ENCODE data around the gene ZIM2. TPM values are rescaled to one million over a fixed set of nuclear protein-coding genes. Genes with fewer than 3 reads are reported as not detected.

Gene ZIM2
- total and polyA plus RNA-seq, 9 of the 15 experiments (the other 6 are each of a cell fraction or from before 2014, with no cell fraction given): not detected

GRCh38 chr19:56831255-56831654 is 9.3 kb downstream of the ZIM2 start (continued):
- TF ChIP-seq MCM2 (IDR thresholded peaks at IDR 0.05; ENCODE audit: low read depth) (no peak), NBN (IDR thresholded peaks at IDR 0.05; ENCODE audit: low read depth) (no peak)

- Histone ChIP-seq H2AFZ (ENCODE audit: low read depth, low read length) (no peak overlapping the region), H3K36me3 (ENCODE audit: control insufficient read depth, insufficient read depth, low read length) (no peaks in the 10 kb centered on the region), H3K9me3 (replicated peaks; ENCODE audit: control insufficient read depth, insufficient read depth, low read depth, low read length) (no peaks in the 10 kb centered on the region; the same call in 1 of the 2 replicates), H3K27ac (ENCODE audit: extremely low read depth, low read depth, low read length) (no peak overlapping the region), H3K4me3 (no peak overlapping the region), H3K79me2 (ENCODE audit: control insufficient read depth, insufficient read depth, low read length) (no peaks in the 10 kb centered on the region), H3K9ac (ENCODE audit: insufficient read depth in 1 of 2, low read depth in 2 of 2, low read length in 2 of 2) (no peak overlapping the region), H3K27me3 (ENCODE audit: control insufficient read depth in 2 of 2, insufficient read depth in 2 of 2, low read length in 2 of 2) (no peaks in the 10 kb centered on the region), H4K20me1 (replicated peaks; ENCODE audit: control insufficient read depth, insufficient read depth, low read length) (no peaks in the 10 kb centered on the region), H3K4me1 (replicated peaks in 1 of 2; ENCODE audit: control insufficient read depth in 2 of 2, insufficient read depth in 2 of 2, low read length in 2 of 2) (no peaks in the 10 kb centered on the region), H3K4me2 (ENCODE audit: insufficient read depth, low read length) (no peak overlapping the region), H3K9me1 (ENCODE audit: control insufficient read depth, insufficient read depth, low read length) (no peaks in the 10 kb centered on the region)
- in situ Hi-C loops (cut with MboI) (no loop called here), intact Hi-C loops (cut with micrococcal nuclease) (no loop called here)
- POLR2A ChIA-PET: no interaction called here
- DNase-seq (ENCODE audit: extremely low read depth in 1 of 4, low spot score in 3 of 4) (no peak), FAIRE-seq (no peak), ATAC-seq (no peak)
- CTCF ChIA-PET (ENCODE audit: low intra/inter-chr PET ratio): no interaction called here
- WGBS (ENCODE audit: insufficient coverage, low coverage, missing lambda C conversion rate): 0% methylated on average over 6 of the region's 6 CpGs
- BruUV-seq (replicated peaks): no TSS peak
- TF ChIP-seq SIX5 (IDR thresholded peaks at IDR 0.05; ENCODE audit: borderline replicate concordance in 1 of 2, insufficient read depth in 1 of 2, low read depth in 1 of 2, low read length in 2 of 2): no peak
- no peak for TF ChIP-seq PATZ1 (CRISPR knock-in tag; IDR thresholded peaks at IDR 0.05; ENCODE audit: borderline replicate concordance)
- TF ChIP-seq POLR2A (conservative IDR thresholded peaks at IDR 0.05): no peak
- no peak for TF ChIP-seq PHF21A (IDR thresholded peaks at IDR 0.05; ENCODE audit: borderline replicate concordance, low read depth)
- TF ChIP-seq RFX1 (IDR thresholded peaks at IDR 0.05): no peak
- no peak for TF ChIP-seq ZNF212 (CRISPR knock-in tag; IDR thresholded peaks at IDR 0.05)
- no peak for TF ChIP-seq POU5F1 (IDR thresholded peaks at IDR 0.05; ENCODE audit: borderline replicate concordance, low read depth, low read length, partially characterized antibody)
- TF ChIP-seq SETDB1 (IDR thresholded peaks at IDR 0.05; ENCODE audit: low read length): no peak
Measured at GRCh38 chr19:56829596-56829995, 10.9 kb downstream of the ZIM2 start.
